GM18499 (cell line): Measurements from ENCODE around the gene CIRBP.

ENCODE experiments used
- ATAC-seq: cut with Tn5 transposase; IDR thresholded peaks from one replicate; pipeline ENCODE4 v1.9.1; 2021; ENCODE audit warnings: moderate number of reproducible peaks; ENCODE audit not compliant: insufficient read depth, unreplicated experiment

The CIRBP gene

GRCh38 chr19:1276628-1277022, 7.5 kb downstream of the CIRBP start:
- no peak for ATAC-seq

GRCh38 chr19:1277061-1277460, 7.9 kb downstream of the CIRBP start:
- no peak for ATAC-seq

GRCh38 chr19:1278074-1278473, 8.9 kb downstream of the CIRBP start:
- ATAC-seq, result no peak

GRCh38 chr19:1278713-1279660, 9.9 kb downstream of the CIRBP start:
- no peak for ATAC-seq

GRCh38 chr19:1279782-1280341, 10.7 kb downstream of the CIRBP start:
- ATAC-seq, result no peak

GRCh38 chr19:1280636-1281568, 11.8 kb downstream of the CIRBP start:
- no peak for ATAC-seq

GRCh38 chr19:1281569-1282287, 12.6 kb downstream of the CIRBP start:
- ATAC-seq, result no peak

GRCh38 chr19:1282588-1283206, 13.6 kb downstream of the CIRBP start:
- ATAC-seq, result no peak

GRCh38 chr19:1283207-1283916, 14.2 kb downstream of the CIRBP start:
- ATAC-seq, result no peak

GRCh38 chr19:1283917-1284292, 14.8 kb downstream of the CIRBP start:
- ATAC-seq, result no peak

GRCh38 chr19:1284293-1284978, 15.3 kb downstream of the CIRBP start:
- no peak for ATAC-seq

GRCh38 chr19:1284979-1285736, 16.0 kb downstream of the CIRBP start:
- ATAC-seq, result no peak

GRCh38 chr19:1285737-1286360, 16.7 kb downstream of the CIRBP start, which contains the start of gene EFNA2:
TSS of gene EFNA2 (plus strand) at chr19:1285873. CDS start at chr19:1286169, 296 bp downstream.
- no peak for ATAC-seq

- ATAC-seq, result no peak
These were observed 17.6 kb downstream of the CIRBP start for GRCh38 chr19:1286487-1287353.

- no peak for ATAC-seq
These were observed 18.5 kb downstream of the CIRBP start for GRCh38 chr19:1287354-1288225.
